ENCODE data around the gene ASB7. TPM values are rescaled to one million over a fixed set of nuclear protein-coding genes. Genes with fewer than 3 reads are reported as not detected.
"Not testable (repeated sequence)": the region's sequence is repeated elsewhere in the genome, so short reads cannot be mapped to it uniquely, and the experiment has no call there.

ASB7 gene
- total RNA-seq, 1 donor from 2014 or later, result 18.0 TPM

DNA sequence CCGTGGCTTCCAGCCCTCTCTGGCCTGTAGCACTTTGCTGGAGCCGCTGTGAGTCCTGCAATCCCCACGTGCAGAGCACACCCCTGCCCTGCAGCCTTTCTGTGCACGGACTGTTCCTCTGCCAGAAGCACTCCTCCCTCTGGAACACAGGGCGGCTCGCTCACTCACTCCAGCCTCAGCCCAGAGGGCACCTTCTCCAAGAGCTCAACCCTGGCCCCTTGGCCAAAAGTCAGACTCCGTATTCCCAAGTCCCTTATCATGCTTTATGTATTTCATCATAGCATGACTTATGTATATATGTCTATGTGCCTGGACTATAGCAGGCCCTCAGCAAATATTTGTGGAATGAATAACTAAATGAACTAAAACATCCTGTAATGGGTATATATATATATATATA lies 63.2 kb downstream of the ASB7 start:
- H3K9me3 Mint-ChIP-seq, result no peaks in the 10 kb centered on the region
- H3K4me1 Mint-ChIP-seq (ENCODE audit: low read depth), result no peaks in the 10 kb centered on the region
- peaks cover 10% of the 10 kb centered on the region for H3K27me3 Mint-ChIP-seq (ENCODE audit: low read depth)
- no peak overlapping the region for H3K4me3 Mint-ChIP-seq (ENCODE audit: low read depth)
- DNase-seq (ENCODE audit: low spot score), result no peak
- intact Hi-C loops (cut with micrococcal nuclease), result no loop called here
- H3K27ac Mint-ChIP-seq, result no peak overlapping the region
- no peaks in the 10 kb centered on the region for H3K36me3 Mint-ChIP-seq (ENCODE audit: low read depth)

DNA sequence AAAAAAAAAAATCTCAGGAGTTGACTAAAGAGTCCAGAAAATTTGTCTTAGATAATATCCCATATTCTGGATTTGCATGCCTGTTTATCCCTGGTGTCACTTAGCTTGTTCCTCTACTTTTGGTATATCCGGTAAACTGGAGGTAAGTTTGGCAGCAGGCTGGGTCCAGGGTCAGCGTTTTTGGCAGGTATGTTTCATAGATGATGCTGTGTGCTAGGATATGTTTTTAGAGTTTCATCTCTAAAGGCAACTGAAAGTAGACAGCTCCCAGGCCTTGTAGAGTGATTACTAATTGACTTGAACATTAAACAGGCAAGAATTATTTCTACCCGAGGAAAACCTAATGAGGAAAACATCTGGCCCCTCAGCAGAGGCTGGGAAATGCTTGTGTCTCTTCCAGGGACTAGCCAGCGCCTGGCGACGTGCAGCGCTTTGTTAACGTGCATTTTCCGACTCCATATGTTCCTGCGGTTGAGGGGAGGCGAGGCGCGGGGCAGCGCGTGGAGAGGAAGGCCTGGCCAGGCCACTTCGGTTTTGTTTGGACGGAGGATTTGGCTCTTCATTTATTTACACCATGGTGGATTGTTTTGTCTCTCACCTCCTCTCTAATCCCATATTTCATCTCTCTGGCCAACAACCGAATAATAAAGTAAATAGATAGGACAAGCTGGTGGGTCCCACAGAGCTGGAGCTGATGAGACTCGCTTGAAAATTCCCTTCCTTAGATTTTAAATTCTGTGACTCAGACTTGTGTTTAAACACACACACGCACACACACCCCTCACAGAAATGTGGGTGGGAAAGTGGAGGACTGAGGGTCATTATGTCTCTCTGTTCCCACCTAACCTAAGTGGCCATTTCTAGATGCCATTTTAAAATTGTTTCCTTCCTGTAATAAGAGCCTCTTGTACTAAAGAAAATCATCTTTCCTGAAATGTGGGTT lies 65.3 kb downstream of the ASB7 start:
- Mint-ChIP-seq H3K27me3 (ENCODE audit: low read depth) (peaks cover 7% of the 10 kb centered on the region), H3K27ac (no peak overlapping the region), H3K4me1 (ENCODE audit: low read depth) (no peaks in the 10 kb centered on the region), H3K36me3 (ENCODE audit: low read depth) (no peaks in the 10 kb centered on the region), H3K4me3 (ENCODE audit: low read depth) (no peak overlapping the region), H3K9me3 (no peaks in the 10 kb centered on the region)
- DNase-seq (ENCODE audit: low spot score), result no peak
- intact Hi-C loops (cut with micrococcal nuclease), result no loop called here

- Mint-ChIP-seq H3K27ac (no peak overlapping the region), H3K36me3 (ENCODE audit: low read depth) (no peaks in the 10 kb centered on the region), H3K9me3 (no peaks in the 10 kb centered on the region), H3K4me3 (ENCODE audit: low read depth) (no peak overlapping the region), H3K27me3 (ENCODE audit: low read depth) (peaks cover 7% of the 10 kb centered on the region), H3K4me1 (ENCODE audit: low read depth) (no peaks in the 10 kb centered on the region)
- intact Hi-C loops (cut with micrococcal nuclease), result no loop called here
- no peak for DNase-seq (ENCODE audit: low spot score)
Observed at GRCh38 chr15:100668348-100668745, 66.0 kb downstream of the ASB7 start.

- Mint-ChIP-seq H3K9me3 (no peaks in the 10 kb centered on the region), H3K36me3 (ENCODE audit: low read depth) (no peaks in the 10 kb centered on the region), H3K27me3 (ENCODE audit: low read depth) (peaks cover 4% of the 10 kb centered on the region), H3K4me1 (ENCODE audit: low read depth) (no peaks in the 10 kb centered on the region), H3K27ac (no peak overlapping the region), H3K4me3 (ENCODE audit: low read depth) (no peak overlapping the region)
- no peak for DNase-seq (ENCODE audit: low spot score)
- intact Hi-C loops (cut with micrococcal nuclease), result no loop called here
Observed at GRCh38 chr15:100669260-100669659, 66.9 kb downstream of the ASB7 start.

GRCh38 chr15:100670505-100671021 lies 68.2 kb downstream of the ASB7 start:
- H3K27ac Mint-ChIP-seq, result no peak overlapping the region
- intact Hi-C loops (cut with micrococcal nuclease), result no loop called here

GRCh38 chr15:100671124-100671680 lies 68.8 kb downstream of the ASB7 start:
- DNase-seq (ENCODE audit: low spot score), result no peak
- intact Hi-C loops (cut with micrococcal nuclease), result no loop called here
- no peak overlapping the region for H3K4me3 Mint-ChIP-seq (ENCODE audit: low read depth)
- H3K9me3 Mint-ChIP-seq, result peaks cover 4% of the 10 kb centered on the region
- no peaks in the 10 kb centered on the region for H3K27me3 Mint-ChIP-seq (ENCODE audit: low read depth)
- no peak overlapping the region for H3K27ac Mint-ChIP-seq
- no peaks in the 10 kb centered on the region for H3K36me3 Mint-ChIP-seq (ENCODE audit: low read depth)
- no peaks in the 10 kb centered on the region for H3K4me1 Mint-ChIP-seq (ENCODE audit: low read depth)

More at GRCh38 chr15:100670505-100671021, 68.2 kb downstream of the ASB7 start:
- Mint-ChIP-seq H3K36me3 (ENCODE audit: low read depth) (no peaks in the 10 kb centered on the region), H3K4me3 (ENCODE audit: low read depth) (no peak overlapping the region), H3K27me3 (ENCODE audit: low read depth) (peaks cover 1% of the 10 kb centered on the region), H3K9me3 (peaks cover 4% of the 10 kb centered on the region), H3K4me1 (ENCODE audit: low read depth) (no peaks in the 10 kb centered on the region)
- no peak for DNase-seq (ENCODE audit: low spot score)

DNA sequence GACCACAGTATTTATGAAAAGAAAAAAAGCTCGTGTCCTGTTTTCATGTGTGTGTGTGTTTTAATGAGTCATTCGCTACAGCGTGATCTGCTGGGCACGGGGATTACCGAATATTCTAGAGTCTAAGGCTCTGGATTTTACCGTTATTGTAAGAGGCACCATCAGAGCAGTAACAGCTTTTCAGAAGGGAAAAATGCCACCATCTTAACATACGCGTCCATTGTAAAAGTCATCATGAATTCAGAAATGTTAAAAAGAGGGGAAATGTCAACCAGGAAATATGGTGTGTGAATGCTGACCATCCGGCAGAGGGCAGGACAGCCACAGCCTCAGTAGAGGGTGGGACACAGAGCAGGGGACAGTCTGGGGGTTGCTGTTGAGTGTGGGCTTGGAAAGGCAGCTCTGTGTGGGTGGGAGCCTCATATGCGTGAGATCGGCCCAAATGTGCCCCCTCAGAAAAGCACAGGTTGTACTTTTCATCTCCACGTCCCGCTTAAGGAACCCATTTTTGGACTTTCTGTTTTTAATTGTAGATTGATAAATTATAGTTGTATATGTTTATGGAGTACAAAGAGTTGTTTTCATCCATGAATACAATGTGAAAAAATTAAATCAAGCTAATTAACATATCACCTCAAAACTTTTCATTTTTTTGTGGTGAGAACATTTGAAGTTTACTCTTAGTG lies 69.6 kb downstream of the ASB7 start:
- intact Hi-C loops (cut with micrococcal nuclease), result no loop called here
- Mint-ChIP-seq H3K27ac (no peak overlapping the region), H3K4me1 (ENCODE audit: low read depth) (no peaks in the 10 kb centered on the region), H3K36me3 (ENCODE audit: low read depth) (no peaks in the 10 kb centered on the region), H3K4me3 (ENCODE audit: low read depth) (no peak overlapping the region), H3K9me3 (peaks cover 4% of the 10 kb centered on the region), H3K27me3 (ENCODE audit: low read depth) (peaks cover 3% of the 10 kb centered on the region)
- no peak for DNase-seq (ENCODE audit: low spot score)

GRCh38 chr15:100672959-100673358 lies 70.6 kb downstream of the ASB7 start:
- intact Hi-C loops (cut with micrococcal nuclease), result no loop called here
- no peaks in the 10 kb centered on the region for H3K4me1 Mint-ChIP-seq (ENCODE audit: low read depth)
- peaks cover 7% of the 10 kb centered on the region for H3K27me3 Mint-ChIP-seq (ENCODE audit: low read depth)

GRCh38 chr15:100679151-100679550 lies 76.8 kb downstream of the ASB7 start:
- intact Hi-C loops (cut with micrococcal nuclease); H3K9me3 Mint-ChIP-seq; H3K4me1 Mint-ChIP-seq (ENCODE audit: low read depth); H3K4me3 Mint-ChIP-seq (ENCODE audit: low read depth); DNase-seq (ENCODE audit: low spot score); H3K36me3 Mint-ChIP-seq (ENCODE audit: low read depth); H3K27ac Mint-ChIP-seq: not testable (repeated sequence)
- H3K27me3 Mint-ChIP-seq (ENCODE audit: low read depth), result peaks cover 11% of the 10 kb centered on the region

More at GRCh38 chr15:100672959-100673358, 70.6 kb downstream of the ASB7 start:
- no peak overlapping the region for H3K4me3 Mint-ChIP-seq (ENCODE audit: low read depth)
- H3K36me3 Mint-ChIP-seq (ENCODE audit: low read depth), result no peaks in the 10 kb centered on the region
- H3K27ac Mint-ChIP-seq, result no peak overlapping the region
- DNase-seq (ENCODE audit: low spot score), result no peak
- H3K9me3 Mint-ChIP-seq, result peaks cover 4% of the 10 kb centered on the region

DNA sequence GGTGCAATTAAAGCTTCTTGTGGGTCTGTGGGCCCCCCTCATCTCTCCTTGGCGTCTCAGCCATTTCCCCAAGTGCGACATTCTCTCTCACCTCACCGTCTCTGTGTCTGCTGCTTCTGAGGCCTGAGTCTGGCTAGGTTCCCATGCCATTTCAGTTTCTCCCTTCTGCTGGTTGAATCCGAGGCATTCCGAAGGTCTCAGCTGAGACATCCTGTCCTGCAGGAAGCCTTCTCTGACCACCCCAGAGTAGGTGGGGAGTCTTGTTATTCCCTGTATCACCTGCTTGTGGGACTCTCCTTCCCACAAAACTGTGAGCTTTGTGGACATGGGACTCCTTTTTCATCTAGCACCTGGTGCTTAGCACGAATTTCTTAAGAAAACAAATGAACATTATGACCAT lies 78.3 kb downstream of the ASB7 start:
- Mint-ChIP-seq H3K36me3 (ENCODE audit: low read depth) (no peaks in the 10 kb centered on the region), H3K27me3 (ENCODE audit: low read depth) (peaks cover 11% of the 10 kb centered on the region), H3K4me1 (ENCODE audit: low read depth) (no peaks in the 10 kb centered on the region), H3K4me3 (ENCODE audit: low read depth) (no peak overlapping the region), H3K9me3 (no peaks in the 10 kb centered on the region), H3K27ac (no peak overlapping the region)
- no peak for DNase-seq (ENCODE audit: low spot score)
- intact Hi-C loops (cut with micrococcal nuclease), result no loop called here

DNA sequence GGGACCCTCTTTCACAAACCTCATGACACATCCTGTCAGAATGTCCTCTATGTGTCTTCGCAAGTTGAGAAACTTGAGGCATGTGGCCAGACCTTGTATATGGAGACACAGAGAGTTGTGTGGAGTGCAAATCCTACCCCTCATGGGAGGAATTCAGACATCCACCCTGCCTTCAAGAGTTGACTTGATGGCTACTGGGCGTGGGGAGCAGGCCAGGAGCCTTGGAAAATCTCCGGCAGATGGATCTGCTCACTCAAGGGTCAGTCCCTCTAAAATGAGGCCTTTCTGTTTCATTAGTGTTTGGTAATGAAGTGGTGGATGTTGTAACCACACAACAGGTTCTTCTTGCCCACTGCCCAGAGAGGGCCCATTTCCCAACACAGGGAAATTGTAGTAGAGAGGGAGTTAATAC lies 79.0 kb downstream of the ASB7 start:
- intact Hi-C loops (cut with micrococcal nuclease), result no loop called here

GRCh38 chr15:100682468-100682867 lies 80.1 kb downstream of the ASB7 start:
- no peak for DNase-seq (ENCODE audit: low spot score)
- Mint-ChIP-seq H3K9me3 (no peaks in the 10 kb centered on the region), H3K27me3 (ENCODE audit: low read depth) (peaks cover 6% of the 10 kb centered on the region), H3K4me1 (ENCODE audit: low read depth) (no peaks in the 10 kb centered on the region), H3K36me3 (ENCODE audit: low read depth) (no peaks in the 10 kb centered on the region), H3K4me3 (ENCODE audit: low read depth) (no peak overlapping the region), H3K27ac (no peak overlapping the region)
- intact Hi-C loops (cut with micrococcal nuclease), result no loop called here

More for the DNA sequence above, 79.0 kb downstream of the ASB7 start:
- no peak overlapping the region for H3K4me3 Mint-ChIP-seq (ENCODE audit: low read depth)
- H3K9me3 Mint-ChIP-seq, result no peaks in the 10 kb centered on the region
- DNase-seq (ENCODE audit: low spot score), result no peak
- H3K4me1 Mint-ChIP-seq (ENCODE audit: low read depth), result no peaks in the 10 kb centered on the region
- peaks cover 11% of the 10 kb centered on the region for H3K27me3 Mint-ChIP-seq (ENCODE audit: low read depth)
- H3K36me3 Mint-ChIP-seq (ENCODE audit: low read depth), result no peaks in the 10 kb centered on the region
- H3K27ac Mint-ChIP-seq, result no peak overlapping the region

DNA sequence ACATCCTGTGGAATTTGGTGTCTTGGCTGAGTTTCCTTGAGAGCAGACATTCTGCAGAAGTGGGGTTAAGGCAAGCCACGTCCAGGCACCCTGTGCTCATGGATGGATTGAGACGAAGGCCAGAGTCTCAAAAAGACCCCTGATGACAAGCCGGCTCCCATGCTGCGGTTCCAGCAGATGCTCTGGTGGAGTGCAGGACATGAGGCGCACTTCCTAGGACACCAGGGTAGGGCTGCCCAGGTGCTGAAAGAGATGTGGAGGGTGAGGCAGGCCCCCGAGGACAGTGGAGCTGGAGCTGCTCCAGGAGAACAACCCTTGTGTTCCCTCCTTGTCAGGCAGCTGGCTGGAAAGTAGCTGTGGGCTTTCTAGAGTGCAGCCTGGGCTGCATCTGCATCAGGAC lies 81.0 kb downstream of the ASB7 start:
- no peak for DNase-seq (ENCODE audit: low spot score)
- no peaks in the 10 kb centered on the region for H3K9me3 Mint-ChIP-seq
- intact Hi-C loops (cut with micrococcal nuclease), result no loop called here
- no peak overlapping the region for H3K27ac Mint-ChIP-seq
- H3K4me1 Mint-ChIP-seq (ENCODE audit: low read depth), result no peaks in the 10 kb centered on the region
- H3K36me3 Mint-ChIP-seq (ENCODE audit: low read depth), result no peaks in the 10 kb centered on the region
- no peak overlapping the region for H3K4me3 Mint-ChIP-seq (ENCODE audit: low read depth)
- H3K27me3 Mint-ChIP-seq (ENCODE audit: low read depth), result peaks cover 2% of the 10 kb centered on the region

All from activated T-helper 2 cell treated with anti-CD3 and anti-CD28 coated beads, Interferon-gamma antibody, Interleukin-2, Interleukin-4, amounts not matched to agents 10 μg/mL and 5 μg/mL and 100 μg/mL, durations not matched to agents 14 hours and 24 hours and 36 hours (primary cell).